ENCODE results near the gene FCGR2B.
A peak's percentile ranks its signal among the peaks of the same experiment; 100 is the strongest.
"Not testable (repeated sequence)": the region's sequence is repeated elsewhere in the genome, so short reads cannot be mapped to it uniquely, and the experiment has no call there.

Gene FCGR2B

GRCh38 chr1:161662684-161663339, at the start of gene FCGR2B:
Gene FCGR2B (plus strand): TSS chr1:161663143. CDS start chr1:161663242, 99 bp downstream.
- DNase-seq (ENCODE audit: low spot score) = not testable (repeated sequence)

GRCh38 chr1:161616417-161616816, 46.5 kb upstream of the FCGR2B start:
- DNase-seq (ENCODE audit: low spot score) = not testable (repeated sequence)

- DNase-seq (ENCODE audit: low spot score) = not testable (repeated sequence)
Observed at GRCh38 chr1:161618517-161618916, 44.4 kb upstream of the FCGR2B start.

- not testable (repeated sequence) for DNase-seq (ENCODE audit: low spot score)
Observed at GRCh38 chr1:161620399-161620798, 42.5 kb upstream of the FCGR2B start.

- peak; percentile 65 for DNase-seq (ENCODE audit: low spot score)
Observed at GRCh38 chr1:161621181-161622000, 41.6 kb upstream of the FCGR2B start.

GRCh38 chr1:161622054-161622453, 40.9 kb upstream of the FCGR2B start:
- not testable (repeated sequence) for DNase-seq (ENCODE audit: low spot score)

- not testable (repeated sequence) for DNase-seq (ENCODE audit: low spot score)
Observed at GRCh38 chr1:161623401-161624051, 39.4 kb upstream of the FCGR2B start.

GRCh38 chr1:161624605-161625004, 38.3 kb upstream of the FCGR2B start:
- DNase-seq (ENCODE audit: low spot score) = not testable (repeated sequence)

- DNase-seq (ENCODE audit: low spot score) = not testable (repeated sequence)
Observed at GRCh38 chr1:161626445-161627146, 36.3 kb upstream of the FCGR2B start.

GRCh38 chr1:161630128-161630742, 32.7 kb upstream of the FCGR2B start:
- not testable (repeated sequence) for DNase-seq (ENCODE audit: low spot score)

- no peak for TF ChIP-seq CTCF (IDR thresholded peaks at IDR 0.05; ENCODE audit: extremely low read depth, missing control alignments)
- DNase-seq (ENCODE audit: low spot score) = no peak
Observed at GRCh38 chr1:161631076-161631475, 31.9 kb upstream of the FCGR2B start, which contains the start of gene FCGR3B. Gene FCGR3B (minus strand): TSS chr1:161631176. CDS start chr1:161631094, 82 bp downstream.

GRCh38 chr1:161634993-161635392, 27.9 kb upstream of the FCGR2B start:
- DNase-seq (ENCODE audit: low spot score) = not testable (repeated sequence)

- not testable (repeated sequence) for DNase-seq (ENCODE audit: low spot score)
Observed at GRCh38 chr1:161636189-161636782, 26.7 kb upstream of the FCGR2B start.

GRCh38 chr1:161636976-161637375, 26.0 kb upstream of the FCGR2B start:
- DNase-seq (ENCODE audit: low spot score) = not testable (repeated sequence)

- not testable (repeated sequence) for DNase-seq (ENCODE audit: low spot score)
Observed at GRCh38 chr1:161638251-161638993, 24.5 kb upstream of the FCGR2B start.

- DNase-seq (ENCODE audit: low spot score) = not testable (repeated sequence)
Observed at GRCh38 chr1:161639203-161639602, 23.7 kb upstream of the FCGR2B start.

- not testable (repeated sequence) for DNase-seq (ENCODE audit: low spot score)
Observed at GRCh38 chr1:161642697-161643096, 20.2 kb upstream of the FCGR2B start.
